GM18502 (cell line): ENCODE results near the gene SLC12A4.
A peak's percentile ranks its signal among the peaks of the same experiment; 100 is the strongest.
"Not testable (repeated sequence)": the region's sequence is repeated elsewhere in the genome, so short reads cannot be mapped to it uniquely, and the experiment has no call there.

Experiments used
- ATAC-seq: cut with Tn5 transposase; IDR thresholded peaks from one replicate; pipeline ENCODE4 v1.9.1; 2021; ENCODE audit warnings: mild to moderate bottlenecking; ENCODE audit not compliant: unreplicated experiment, poor library complexity

Gene SLC12A4

DNA sequence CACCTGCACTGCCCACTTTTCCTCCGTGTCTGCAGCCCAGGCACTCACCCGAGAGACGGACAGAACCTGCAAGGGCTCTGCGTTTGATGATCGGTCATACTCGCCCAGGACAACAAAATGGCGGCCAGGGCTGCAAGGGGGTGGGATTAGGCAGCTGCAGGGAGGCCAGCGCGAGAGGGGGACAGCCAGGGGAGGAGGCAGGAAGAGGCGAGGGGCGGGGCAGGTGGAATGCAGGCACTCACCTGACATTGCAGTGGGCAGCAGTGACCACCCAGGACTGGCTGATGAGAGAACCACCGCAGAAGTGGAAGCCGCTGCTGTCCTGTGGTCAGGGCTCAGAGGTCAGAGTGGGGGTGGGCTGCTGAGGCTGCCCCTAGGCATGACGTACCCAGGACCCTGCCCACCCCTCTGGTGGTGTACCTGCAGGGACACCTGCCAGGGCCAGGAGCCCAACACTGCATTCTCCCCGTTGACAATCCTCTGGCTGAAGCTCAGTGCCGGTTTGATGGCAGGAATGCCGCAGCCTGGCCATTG lies 37.7 kb downstream of the SLC12A4 start:
- no peak for ATAC-seq

DNA sequence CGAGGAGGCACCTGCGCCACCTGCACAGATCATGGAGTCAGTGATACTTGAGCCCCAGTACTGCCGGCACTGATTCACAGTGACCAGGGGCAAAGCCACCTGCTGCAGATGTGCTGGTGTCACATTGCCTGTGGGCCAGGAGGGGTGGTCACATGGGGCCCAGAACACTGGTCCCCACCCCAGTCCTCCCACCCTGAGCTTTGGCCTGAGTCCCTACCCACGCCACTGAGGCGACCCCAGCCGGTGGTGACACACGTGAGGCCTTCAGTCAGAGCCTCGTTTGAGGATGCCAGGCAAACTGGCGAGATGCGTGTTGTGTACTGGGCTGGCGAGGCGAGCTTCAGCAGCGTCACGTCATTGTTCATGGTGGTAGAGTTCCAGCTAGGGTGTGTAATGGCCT lies 38.2 kb downstream of the SLC12A4 start:
- ATAC-seq = no peak

DNA sequence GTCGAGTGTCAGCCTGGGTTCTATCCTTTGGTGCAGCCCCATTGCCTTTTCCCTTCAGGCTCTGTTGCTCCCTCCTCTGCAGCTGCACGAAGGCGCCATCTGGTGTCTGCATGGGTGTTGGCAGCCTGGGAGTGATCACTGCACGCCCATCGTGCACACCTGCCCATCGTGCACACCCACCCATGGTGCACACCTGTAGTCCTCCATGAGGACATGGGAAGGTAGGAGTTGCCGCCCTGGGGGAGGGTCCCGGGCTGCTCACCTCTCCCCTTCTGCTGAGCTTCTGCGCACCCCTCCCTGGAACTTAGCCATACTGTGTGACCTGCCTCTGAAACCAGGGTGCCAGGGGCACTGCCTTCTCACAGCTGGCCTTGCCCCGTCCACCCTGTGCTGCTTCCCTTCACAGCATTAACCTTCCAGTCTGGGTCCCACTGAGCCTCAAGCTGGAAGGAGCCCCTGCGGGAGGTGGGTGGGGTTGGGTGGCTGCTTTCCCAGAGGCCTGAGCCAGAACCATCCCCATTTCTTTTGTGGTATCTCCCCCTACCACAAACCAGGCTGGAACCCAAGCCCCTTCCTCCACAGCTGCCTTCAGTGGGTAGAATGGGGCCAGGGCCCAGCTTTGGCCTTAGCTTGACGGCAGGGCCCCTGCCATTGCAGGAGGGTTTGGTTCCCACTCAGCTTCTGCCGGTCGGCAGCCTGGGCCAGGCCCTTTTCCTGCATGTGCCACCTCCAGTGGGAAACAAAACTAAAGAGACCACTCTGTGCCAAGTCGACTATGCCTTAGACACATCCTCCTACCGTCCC lies 39.7 kb downstream of the SLC12A4 start:
- peak; percentile 62 for ATAC-seq

DNA sequence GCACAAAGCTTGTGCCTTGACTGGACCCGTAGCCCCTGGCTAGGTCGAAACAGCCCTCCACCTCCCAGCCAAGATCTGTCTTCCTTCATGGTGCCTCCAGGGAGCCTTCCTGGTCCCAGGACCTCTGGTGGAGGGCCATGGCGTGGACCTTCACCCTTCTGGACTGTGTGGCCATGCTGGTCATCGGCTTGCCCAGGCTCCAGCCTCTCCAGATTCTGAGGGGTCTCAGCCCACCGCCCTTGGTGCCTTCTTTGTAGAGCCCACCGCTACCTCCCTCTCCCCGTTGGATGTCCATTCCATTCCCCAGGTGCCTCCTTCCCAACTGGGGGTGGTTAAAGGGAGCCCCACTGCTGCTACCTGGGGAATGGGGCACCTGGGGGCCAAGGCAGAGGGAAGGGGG lies 40.3 kb downstream of the SLC12A4 start:
- no peak for ATAC-seq

DNA sequence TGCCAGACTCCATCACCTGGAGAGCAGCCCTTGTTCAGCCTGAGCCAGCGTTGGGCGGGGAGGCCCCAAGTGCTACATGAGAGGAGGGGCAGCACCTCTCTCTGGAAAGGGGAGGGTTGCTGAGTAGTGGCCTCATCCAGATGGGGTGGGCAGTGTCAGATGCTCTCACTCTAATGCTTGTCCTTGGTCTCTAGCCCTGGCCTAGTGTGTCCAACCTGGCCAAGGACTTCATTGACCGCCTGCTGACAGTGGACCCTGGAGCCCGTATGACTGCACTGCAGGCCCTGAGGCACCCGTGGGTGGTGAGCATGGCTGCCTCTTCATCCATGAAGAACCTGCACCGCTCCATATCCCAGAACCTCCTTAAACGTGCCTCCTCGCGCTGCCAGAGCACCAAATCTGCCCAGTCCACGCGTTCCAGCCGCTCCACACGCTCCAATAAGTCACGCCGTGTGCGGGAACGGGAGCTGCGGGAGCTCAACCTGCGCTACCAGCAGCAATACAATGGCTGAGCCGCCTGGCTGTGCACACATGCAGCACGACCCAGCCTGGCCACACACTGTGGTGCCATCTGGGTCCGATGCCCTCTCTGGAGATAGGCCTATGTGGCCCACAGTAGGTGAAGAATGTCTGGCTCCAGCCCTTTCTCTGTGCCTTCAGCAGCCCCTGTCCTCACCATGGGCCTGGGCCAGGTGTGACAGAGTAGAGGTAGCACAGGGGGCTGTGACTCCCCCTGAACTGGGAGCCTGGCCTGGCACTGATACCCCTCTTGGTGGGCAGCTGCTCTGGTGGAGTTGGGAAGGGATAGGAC lies 41.1 kb downstream of the SLC12A4 start:
- no peak for ATAC-seq

DNA sequence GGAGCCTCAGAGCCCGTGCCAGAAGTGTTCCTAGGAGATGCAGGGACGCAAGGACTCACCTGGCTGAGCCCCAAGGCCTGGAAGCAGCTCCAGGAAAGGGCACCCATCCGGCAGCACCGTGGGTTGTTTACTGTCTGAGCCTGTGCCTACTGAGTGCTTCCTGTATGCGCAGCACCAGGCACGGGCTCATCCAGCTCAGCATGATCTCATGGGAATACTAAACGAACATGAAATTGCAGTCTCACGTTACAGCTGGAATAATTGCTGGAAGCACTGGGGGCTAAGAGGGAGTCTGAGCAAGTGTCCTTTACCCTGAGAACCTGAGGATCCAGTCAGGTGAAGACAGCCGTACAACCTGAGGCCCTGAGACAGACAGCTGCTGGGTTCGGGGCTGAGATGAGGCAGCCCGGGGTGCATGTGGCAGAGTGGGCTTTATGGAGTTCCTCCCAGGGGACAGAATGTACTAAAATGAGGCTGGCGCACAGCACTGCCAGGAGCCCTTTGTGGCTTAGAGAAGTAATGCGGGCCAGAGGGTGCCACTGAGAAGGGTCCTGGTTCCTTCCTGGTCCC lies 42.2 kb downstream of the SLC12A4 start:
- ATAC-seq = no peak

DNA sequence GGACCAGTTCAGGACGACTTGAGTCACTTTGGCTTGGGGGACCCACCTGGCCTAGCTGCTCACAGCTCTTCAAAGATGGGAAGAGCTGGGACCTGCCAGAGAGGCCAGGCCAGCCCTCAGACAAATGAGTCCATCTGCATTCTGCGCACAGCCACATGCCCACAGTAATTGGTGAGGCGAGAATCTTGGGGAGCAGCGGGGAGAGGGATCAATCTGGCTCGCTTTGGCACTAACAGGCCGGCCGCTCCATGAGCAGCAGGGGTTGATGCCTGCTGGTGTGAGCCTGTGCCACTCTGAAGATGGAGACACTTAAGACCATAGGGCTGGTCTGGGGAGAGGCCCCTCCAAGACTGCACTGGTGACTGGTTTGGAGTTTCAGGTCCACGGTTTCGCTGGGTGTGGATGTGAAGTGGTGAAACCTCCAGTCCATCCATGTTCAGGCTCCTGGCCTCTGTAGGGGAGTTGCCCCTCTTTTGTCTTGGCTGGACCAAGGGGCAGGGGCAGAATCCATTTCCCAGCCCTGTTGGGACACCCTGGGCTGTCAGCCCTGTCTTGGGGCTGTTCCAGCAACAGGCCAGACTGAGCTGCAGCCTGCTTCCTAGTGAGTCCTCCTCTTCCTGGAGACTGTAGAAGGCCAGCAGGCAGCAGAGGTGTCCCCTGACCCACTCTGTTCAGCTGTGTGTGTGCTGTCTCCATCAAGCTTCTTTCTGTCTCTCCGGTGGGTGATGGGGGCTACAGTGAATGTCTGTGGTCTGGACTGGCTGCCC lies 44.1 kb downstream of the SLC12A4 start:
- no peak for ATAC-seq

DNA sequence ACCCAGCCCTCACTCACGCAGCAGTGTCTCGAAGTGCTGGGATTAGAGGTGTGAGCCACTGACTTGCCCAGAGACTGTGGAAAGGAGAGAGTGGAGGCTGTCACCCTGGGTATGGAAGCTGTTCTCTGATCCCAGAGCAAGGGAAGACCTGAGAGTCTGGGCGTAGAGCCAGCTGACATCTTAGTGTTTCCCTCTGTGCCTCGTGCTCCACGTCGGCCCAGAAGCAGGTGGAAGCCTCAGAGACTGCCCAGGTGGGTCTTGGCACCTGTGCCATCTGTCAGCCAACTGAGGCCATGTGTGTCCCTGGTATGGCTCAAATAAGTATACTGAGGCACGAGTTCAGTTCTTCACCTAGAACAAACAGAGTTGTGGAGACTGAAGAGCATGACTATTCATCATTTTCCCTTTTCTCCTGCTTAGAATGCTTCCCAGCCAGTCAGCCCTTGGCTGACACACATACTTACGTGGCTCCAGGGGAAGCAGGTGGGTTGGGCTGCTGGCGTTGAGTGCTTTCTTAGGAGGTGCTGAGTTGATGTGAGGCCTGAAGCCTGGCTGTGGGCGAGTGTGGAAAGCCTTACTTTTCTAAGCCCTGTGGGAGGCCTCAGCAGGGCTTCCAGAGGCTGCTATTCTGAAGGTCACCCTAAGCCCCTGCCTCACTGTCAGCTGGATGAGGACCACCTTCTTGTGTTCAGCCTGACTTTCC lies 44.9 kb downstream of the SLC12A4 start:
- no peak for ATAC-seq

DNA sequence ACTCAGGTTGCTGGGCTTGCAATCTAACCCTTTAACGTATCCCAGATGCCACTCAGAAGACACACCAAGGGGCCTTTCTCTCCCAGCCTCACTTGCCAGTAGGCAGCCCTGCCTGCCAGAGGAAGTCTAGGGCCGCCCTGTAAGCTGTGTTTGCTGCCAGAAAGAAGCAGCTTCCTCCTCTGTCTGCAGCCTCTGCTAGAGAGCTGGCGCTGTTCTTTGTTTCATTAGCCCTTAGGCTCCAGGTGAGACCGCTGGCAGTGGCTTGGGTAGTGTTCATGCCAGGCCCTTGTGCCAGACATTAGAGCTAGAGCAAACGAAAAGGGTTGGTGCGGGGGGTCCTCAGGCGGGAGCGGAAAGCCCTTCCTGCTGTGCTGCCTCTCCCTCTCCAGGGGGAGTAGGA lies 45.7 kb downstream of the SLC12A4 start:
- no peak for ATAC-seq

DNA sequence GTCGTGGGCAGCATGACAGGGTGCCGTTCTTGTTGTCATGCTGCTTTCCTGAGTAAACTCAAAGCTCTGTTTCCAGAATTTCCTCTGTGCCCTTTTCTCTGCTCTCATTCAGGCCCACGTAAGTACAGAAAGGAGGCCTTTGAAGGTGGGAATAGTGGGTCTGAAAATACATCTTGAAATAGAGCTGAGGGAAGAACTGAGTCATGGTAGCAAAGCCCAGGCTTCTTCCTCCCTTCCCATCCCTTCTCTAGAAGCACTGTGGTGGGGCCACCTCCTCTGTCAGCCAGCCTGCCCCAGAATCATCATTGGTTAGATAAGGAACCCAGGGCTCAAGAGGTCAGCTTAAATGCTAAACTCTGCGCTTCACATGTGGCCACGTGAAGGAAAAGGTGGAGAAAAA lies 46.2 kb downstream of the SLC12A4 start:
- ATAC-seq = no peak

DNA sequence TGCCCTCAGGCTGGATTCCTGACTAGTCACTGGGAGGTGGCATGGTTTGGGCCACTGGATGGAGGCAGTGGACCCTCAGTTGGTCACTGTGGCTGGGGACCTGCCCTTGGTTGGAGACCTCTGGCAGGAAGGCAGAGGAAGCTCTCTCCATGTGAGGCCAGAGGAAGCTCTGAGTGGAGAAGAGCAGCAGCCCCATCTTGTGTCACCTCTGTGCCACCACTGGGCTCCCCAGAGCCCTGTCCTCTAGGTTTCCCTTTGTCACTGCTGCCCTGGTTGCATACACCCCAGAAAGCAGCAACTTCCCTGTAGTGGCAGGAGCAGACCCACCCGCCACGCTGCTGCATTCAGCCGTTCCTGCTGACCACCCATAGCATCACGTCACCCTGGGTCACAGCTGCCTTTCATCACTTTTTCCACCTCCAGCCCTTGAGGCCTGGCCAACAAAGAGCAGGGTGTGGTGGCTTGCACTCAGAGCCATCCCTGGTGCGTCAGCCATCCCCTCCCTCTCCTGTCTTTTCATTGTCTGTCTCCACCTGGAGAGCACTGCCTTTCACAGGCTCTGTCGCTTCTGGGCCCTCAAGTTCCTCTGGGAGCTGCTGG lies 48.7 kb downstream of the SLC12A4 start:
- ATAC-seq = no peak

DNA sequence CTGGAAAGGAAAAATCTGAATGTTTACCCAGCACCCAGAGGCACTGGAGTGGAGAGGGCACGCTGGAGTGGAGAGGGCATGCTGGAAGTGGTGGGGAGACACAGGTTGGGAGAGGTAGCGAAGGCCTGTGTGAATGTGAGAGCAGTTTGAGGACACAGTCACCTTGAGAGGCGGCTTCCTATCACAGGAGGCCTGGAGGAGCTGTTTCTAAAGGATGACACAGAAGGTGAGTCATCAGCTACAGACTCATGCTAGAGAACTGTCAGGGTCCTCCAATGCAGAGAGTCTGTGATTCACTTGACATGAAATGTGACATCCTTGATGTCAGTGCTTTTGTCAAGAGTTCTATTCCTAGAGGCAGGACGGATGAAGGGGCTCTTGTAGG lies 50.6 kb downstream of the SLC12A4 start:
- no peak for ATAC-seq

DNA sequence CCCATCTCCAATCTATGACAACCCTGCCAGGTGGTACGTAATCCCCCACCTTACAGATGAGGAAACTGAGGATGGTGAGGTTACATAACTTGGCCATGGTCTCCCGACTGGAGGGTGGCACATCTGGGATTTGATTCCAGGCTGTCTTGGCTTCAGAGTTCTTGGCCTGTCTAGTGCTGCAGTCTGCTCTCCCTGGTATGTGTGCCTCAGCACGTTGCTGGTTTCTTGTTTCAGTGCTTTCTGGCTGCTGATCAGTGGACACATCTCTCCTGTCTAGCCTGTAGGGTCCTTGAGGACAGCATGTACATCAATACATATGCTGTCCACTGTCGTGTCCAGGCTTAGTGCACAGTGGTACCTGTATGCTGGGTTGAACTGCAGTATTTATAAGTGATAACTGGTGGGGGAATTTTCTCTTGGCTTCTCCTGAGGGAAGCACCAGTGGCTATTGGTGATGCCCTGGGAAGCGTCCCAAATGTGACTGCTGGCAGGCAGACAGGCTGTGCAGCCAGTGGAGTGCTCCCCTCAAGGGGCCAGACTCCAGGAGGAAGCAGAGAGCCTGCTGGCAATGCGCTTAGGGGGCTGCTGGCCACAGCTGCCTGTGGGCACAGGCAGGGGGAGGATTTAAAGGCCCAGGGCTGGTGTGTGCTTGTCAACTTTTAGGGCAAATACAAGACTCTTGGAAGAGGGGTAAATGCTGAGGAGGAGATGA lies 51.1 kb downstream of the SLC12A4 start:
- ATAC-seq = no peak

DNA sequence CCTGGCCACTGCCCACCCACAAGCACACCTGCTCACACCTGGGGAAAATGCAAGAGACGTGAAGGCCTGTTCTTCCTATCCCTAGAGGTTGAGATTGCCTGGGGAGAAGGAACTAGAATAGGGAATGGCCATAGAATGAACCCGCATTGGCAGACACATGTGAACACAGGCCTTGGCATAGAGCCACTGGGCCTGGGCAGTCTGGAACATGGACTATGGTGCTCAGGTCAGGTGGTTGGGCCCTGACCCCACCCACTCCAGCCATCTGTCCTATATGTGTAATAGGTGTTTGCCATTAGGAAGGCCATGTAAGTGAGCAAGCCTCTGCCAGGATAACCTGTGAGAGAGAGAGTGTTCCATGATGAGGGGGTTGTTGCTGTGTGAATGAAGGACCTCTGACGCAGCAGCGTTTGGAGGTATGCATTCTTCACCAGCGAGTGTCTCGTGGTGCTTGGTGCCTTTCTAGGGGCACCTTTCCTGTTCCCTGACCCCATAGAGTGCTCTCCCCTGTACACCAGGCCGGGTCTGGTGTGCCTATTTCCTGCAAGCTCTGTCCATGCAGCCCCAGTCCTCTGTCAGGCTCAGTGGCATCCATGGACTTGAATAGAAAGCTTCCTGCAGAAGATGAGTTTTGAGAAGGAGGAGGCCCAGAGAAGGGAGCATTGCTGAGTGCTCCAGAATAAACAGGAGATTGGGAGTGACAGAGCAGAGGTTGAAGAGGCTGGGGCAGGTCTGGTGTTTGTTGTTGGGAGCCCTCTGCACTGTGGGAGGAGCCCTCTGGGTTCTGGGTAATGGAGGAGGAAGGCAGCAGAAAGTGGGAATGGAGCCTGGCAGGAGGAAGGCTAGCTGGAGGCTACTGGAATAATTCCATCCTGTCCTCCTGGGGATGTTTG lies 52.4 kb downstream of the SLC12A4 start:
- ATAC-seq = no peak

DNA sequence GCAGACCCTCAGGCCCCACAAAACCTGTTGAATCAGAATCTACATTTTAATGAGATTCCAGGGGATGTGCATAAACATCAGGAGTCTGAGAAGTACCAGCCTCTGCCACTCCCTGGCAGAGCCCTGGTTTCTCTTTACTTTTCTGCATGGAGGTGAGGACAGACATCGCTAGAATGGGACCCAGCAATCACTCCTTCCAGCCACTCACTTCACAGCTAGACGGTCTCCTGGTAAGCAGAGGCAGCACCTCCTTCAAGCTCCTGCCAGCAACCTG lies 53.0 kb downstream of the SLC12A4 start:
- not testable (repeated sequence) for ATAC-seq

DNA sequence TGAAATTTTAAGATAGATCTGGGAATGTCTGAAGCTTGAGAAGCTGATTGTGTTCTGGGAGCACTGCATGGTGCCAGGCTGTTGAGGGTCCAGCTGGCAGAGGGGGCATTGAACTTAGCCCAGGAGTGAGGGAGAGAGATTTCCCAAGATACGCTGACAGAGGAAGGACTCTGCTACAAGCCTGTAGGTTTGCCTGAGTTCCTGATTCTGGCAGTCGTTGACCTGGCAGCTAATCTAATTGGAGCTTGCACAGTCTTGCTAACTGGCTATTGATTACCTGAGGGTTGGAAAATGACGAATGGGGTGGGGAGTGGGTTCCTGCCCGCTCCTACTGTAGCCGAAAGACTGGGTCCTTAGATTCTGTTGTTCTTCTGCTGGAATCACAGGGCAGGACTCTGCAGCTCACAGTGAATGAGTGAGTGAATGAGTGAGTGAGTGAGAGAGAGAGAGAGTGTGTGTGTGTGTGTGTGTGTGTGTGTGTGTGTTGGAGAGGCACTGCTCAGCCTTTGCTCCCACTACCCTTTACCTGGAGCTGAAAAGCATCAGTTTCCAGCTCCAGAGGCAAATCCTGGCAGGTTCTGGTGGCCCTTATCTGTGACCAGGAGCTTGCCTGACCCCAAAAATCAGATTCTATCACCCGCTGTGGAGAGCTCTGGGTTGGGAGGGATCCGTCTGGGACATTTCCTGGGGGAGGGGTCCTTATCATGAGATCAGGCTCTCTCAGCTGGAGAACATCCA lies 53.5 kb downstream of the SLC12A4 start:
- ATAC-seq = no peak

DNA sequence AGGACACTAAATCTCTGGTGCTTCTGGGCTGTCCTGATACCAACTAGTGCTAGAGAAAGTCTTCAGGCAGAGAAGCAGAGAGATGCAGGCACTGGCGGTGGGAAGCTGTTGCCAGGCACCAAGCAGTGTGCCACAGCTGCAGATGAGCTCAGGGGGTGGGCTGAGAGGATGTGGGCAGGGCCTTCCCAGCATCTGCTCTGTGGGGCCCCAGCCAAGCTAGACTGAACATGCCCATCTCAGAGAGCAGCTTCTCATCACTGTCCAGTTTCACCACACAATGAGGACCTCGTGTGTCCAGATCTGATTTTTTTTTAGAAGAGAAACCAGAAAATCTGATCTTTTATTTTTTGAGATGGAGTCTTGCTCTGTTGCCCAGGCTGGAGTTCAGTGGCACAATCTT lies 58.3 kb downstream of the SLC12A4 start:
- no peak for ATAC-seq
